ENCODE measurements around the gene GAPDHS. TPM values are rescaled to one million over a fixed set of nuclear protein-coding genes. Genes with fewer than 3 reads are reported as not detected.
A peak's percentile ranks its signal among the peaks of the same experiment; 100 is the strongest.

Gene GAPDHS
- total and polyA plus RNA-seq, 2 of the 13 experiments (the other 11 are each of a cell fraction or from before 2014, with no cell fraction given), result not detected

- H2AFZ ChIP-seq (ENCODE audit: low read length), result no peak within 1 kb of the TSS
- FAIRE-seq, result no peak
- 1% methylated on average over 40 of the region's 85 CpGs for WGBS (ENCODE audit: low lambda C conversion rate)
- H3K4me2 ChIP-seq (ENCODE audit: low read depth, low read length), result peak within 1 kb of the TSS; percentile 97
- BruUV-seq (replicated peaks), result TSS peak; percentile 75
- ChIA-PET POLR2A (no interaction called here), CTCF (ENCODE audit: low intra/inter-chr PET ratio, low total read pairs) (no interaction called here)
- in situ Hi-C loops (cut with HindIII; ENCODE audit: extremely low pct_ligation_motif_present, low pct_unique_long_range_greater_than_20kb) (loop anchor here (5.0 kb wide), 2 partner anchors 97 to 172 kb away; partner anchors contain the start of genes ETV2 and KMT2B), intact Hi-C loops (cut with micrococcal nuclease; ENCODE audit: unreplicated experiment) (loop anchor here (1.0 kb wide), 1 partner anchor 35 kb away; no protein-coding TSS in a partner anchor)
- peaks cover 25% of the 10 kb centered on the region for H3K79me2 ChIP-seq (ENCODE audit: insufficient read depth, low read length)
- peak within 1 kb of the TSS; percentile 66 for H3K27ac ChIP-seq (ENCODE audit: extremely low read length, insufficient read depth, low read length)
- H3K9me3 ChIP-seq (ENCODE audit: low read length), result no peaks in the 10 kb centered on the region
- ATAC-seq, result peak; percentile 91
- H3K4me1 ChIP-seq (ENCODE audit: insufficient read depth, low read length), result peaks cover 47% of the 10 kb centered on the region
- peak; percentile 72 for DNase-seq (ENCODE audit: low spot score)
- H3K4me3 ChIP-seq (replicated peaks in 1 of 3; ENCODE audit: insufficient read depth in 1 of 3, low read depth in 2 of 3, low read length in 3 of 3), result peak within 1 kb of the TSS; percentile 89 to 96 (median 92)
- H4K20me1 ChIP-seq (ENCODE audit: insufficient read depth, low read length), result no peaks in the 10 kb centered on the region
- peak within 1 kb of the TSS; percentile 88 for H3K9ac ChIP-seq (ENCODE audit: insufficient read depth, low read depth, low read length)
- no peaks in the 10 kb centered on the region; a peak in 1 of 5 replicates for H3K27me3 ChIP-seq (ENCODE audit: control insufficient read depth in 1 of 2, insufficient read depth in 2 of 2, low read length in 2 of 2)
- peaks cover 0 to 3% of the 10 kb centered on the region in 2 experiments; a peak in 3 of 5 replicates for H3K36me3 ChIP-seq (replicated peaks in 1 of 2; ENCODE audit: control insufficient read depth in 1 of 2, insufficient read depth in 2 of 2, low read length in 2 of 2)
- no peak for TF ChIP-seq PHB2 (IDR thresholded peaks at IDR 0.05; ENCODE audit: partially characterized antibody)
- TF ChIP-seq ZNF317 (CRISPR knock-in tag; IDR thresholded peaks at IDR 0.05), result no peak
- peak; percentile 80 for TF ChIP-seq YY1 (IDR thresholded peaks at IDR 0.05; ENCODE audit: insufficient read depth, insufficient replicate concordance, low read depth, low read length)
- TF ChIP-seq EHMT2 (IDR thresholded peaks at IDR 0.05; ENCODE audit: borderline replicate concordance, low read depth, low read length), result no peak
- TF ChIP-seq, protein P1, sequence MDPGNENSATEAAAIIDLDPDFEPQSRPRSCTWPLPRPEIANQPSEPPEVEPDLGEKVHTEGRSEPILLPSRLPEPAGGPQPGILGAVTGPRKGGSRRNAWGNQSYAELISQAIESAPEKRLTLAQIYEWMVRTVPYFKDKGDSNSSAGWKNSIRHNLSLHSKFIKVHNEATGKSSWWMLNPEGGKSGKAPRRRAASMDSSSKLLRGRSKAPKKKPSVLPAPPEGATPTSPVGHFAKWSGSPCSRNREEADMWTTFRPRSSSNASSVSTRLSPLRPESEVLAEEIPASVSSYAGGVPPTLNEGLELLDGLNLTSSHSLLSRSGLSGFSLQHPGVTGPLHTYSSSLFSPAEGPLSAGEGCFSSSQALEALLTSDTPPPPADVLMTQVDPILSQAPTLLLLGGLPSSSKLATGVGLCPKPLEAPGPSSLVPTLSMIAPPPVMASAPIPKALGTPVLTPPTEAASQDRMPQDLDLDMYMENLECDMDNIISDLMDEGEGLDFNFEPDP (CRISPR knock-in tag; conservative IDR thresholded peaks at IDR 0.05), result no peak
- peak; percentile 62 for TF ChIP-seq IKZF5 (CRISPR knock-in tag; IDR thresholded peaks at IDR 0.05)
- peak; percentile 90 for TF ChIP-seq HCFC1 (IDR thresholded peaks at IDR 0.05; ENCODE audit: low read depth, low read length)
- peak; percentile 64; the same call in 1 of the 2 replicates for TF ChIP-seq ZBTB34 (CRISPR knock-in tag; IDR thresholded peaks at IDR 0.05)
- no peak for TF ChIP-seq KAT2B (IDR thresholded peaks at IDR 0.05; ENCODE audit: borderline replicate concordance, low read depth, low read length)
- peak; percentile 56; the same call in 1 of the 2 replicates for TF ChIP-seq SIN3B (IDR thresholded peaks at IDR 0.05; ENCODE audit: low read length)
- TF ChIP-seq SKI (IDR thresholded peaks at IDR 0.05; ENCODE audit: partially characterized antibody), result no peak
- TF ChIP-seq NONO (IDR thresholded peaks at IDR 0.05), result no peak
- TF ChIP-seq NONO (CRISPR knock-in tag; conservative IDR thresholded peaks at IDR 0.05), result peak; percentile 75; the same call in 1 of the 2 replicates
- TF ChIP-seq TMF1 (CRISPR knock-in tag; IDR thresholded peaks at IDR 0.05; ENCODE audit: low read depth), result 0 out of 2 replicates have a peak, but pooled peaks have one; percentile 38
- TF ChIP-seq MIER3 (CRISPR knock-in tag; IDR thresholded peaks at IDR 0.05; ENCODE audit: borderline replicate concordance), result peak; percentile 64; the same call in 1 of the 2 replicates
- no peak for TF ChIP-seq ZNF629 (CRISPR knock-in tag; conservative IDR thresholded peaks at IDR 0.05)
- TF ChIP-seq SMAD1 (CRISPR knock-in tag; IDR thresholded peaks at IDR 0.05; ENCODE audit: borderline replicate concordance, low read depth), result no peak
- TF ChIP-seq ZNF780A (CRISPR knock-in tag; IDR thresholded peaks at IDR 0.05), result no peak
- no peak for TF ChIP-seq PBX2 (CRISPR knock-in tag; IDR thresholded peaks at IDR 0.05)
These were observed 12.0 kb downstream of the GAPDHS start, which contains the start of gene TMEM147 for GRCh38 chr19:35545001-35545854. TMEM147 (plus strand) TSS chr19:35545626; CDS start chr19:35545740, 114 bp downstream.
